A673 (cell line): ENCODE measurements around the gene STIP1.

Source experiments
- CTCF ChIP-seq: fragments of 300-800, 200-600 bp; sonication (generic); conservative IDR thresholded peaks from 2 replicates; pipeline ENCODE4 v1.5.1; 2017; ENCODE audit warnings: low read depth, mild to moderate bottlenecking, antibody characterized with exemption, low read length, moderate library complexity, mixed read lengths
- EZH2 ChIP-seq: fragments of 200-600 bp; sonication (generic); IDR thresholded peaks from 2 replicates; pipeline ENCODE4 v1.6.1; 2017; ENCODE audit warnings: borderline replicate concordance, low read depth, mild to moderate bottlenecking, mixed read lengths, antibody characterized with exemption, low read length; ENCODE audit not compliant: poor library complexity, severe bottlenecking

DNA sequence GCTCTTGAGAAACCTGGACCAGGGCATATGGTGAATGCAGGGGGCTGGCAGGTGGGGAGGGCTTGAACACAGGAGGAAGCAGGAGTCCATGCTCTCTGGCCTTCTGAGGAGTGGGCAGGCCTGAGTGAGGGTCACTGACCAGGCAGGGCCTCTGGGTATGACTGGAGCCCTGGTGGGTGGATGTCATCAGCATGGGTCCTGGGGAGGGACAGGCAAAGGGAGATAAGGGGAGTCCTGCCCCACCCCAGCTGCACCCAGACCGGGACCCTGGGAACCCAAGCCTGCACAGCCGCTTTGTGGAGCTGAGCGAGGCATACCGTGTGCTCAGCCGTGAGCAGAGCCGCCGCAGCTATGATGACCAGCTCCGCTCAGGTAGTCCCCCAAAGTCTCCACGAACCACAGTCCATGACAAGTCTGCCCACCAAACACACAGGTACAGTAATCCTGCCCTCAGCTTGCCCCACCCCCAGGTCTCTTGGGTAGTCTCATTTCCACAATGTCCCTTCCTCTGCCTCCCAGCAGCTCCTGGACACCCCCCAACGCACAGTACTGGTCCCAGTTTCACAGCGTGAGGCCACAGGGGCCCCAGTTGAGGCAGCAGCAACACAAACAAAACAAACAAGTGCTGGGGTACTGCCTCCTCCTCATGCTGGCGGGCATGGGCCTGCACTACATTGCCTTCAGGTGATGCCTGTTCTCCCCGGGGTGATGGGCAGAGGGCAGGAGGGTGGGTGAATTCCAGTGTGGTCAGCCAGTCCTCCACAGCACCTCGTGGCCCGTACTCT, 46.4 kb downstream of the STIP1 start:
- TF ChIP-seq CTCF (no peak), EZH2 (no peak)
